ENCODE measurements around the gene WDFY2. TPM values are rescaled to one million over a fixed set of nuclear protein-coding genes. Genes with fewer than 3 reads are reported as not detected.

The WDFY2 gene
- total RNA-seq, 1 donor from 2014 or later: 4.5 TPM

GRCh38 chr13:51719394-51719793 lies 135.1 kb downstream of the WDFY2 start:
- intact Hi-C loops (cut with micrococcal nuclease): no loop called here
- no peak for DNase-seq

DNA sequence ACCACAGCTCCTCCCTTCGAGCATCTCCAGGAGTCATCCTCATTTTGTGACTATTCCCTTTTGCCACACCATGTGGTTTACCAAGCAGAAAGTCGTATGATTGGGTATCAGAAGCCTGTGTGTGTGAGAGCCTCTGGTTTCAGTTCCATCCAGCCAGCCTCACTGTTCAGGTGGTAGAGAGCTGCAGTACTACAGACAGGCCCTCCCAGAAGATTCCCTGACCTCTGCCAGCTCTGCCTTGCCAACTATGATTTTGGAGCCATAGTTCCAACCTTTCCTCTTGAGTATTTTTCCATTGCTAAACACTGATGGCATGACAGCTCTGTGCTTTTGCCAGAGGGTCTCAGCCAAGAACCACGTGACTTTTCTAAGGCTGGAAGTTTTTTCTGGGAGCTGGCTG lies 137.2 kb downstream of the WDFY2 start:
- Histone ChIP-seq H3K4me3 (no peak overlapping the region), H3K4me1 (peaks cover 51% of the 10 kb centered on the region), H3K27me3 (ENCODE audit: low read depth) (no peaks in the 10 kb centered on the region), H3K36me3 (no peaks in the 10 kb centered on the region), H3K27ac (replicated peaks) (peak overlapping the region; percentile 55), H3K9me3 (replicated peaks) (no peaks in the 10 kb centered on the region)
- TF ChIP-seq CTCF (IDR thresholded peaks at IDR 0.05; ENCODE audit: borderline replicate concordance): no peak
- DNase-seq: peak; percentile 34
- intact Hi-C loops (cut with micrococcal nuclease): loop anchor here (10.0 kb wide), 1 partner anchor 267 kb away; the partner anchor contains the start of gene INTS6

More at GRCh38 chr13:51719394-51719793, 135.1 kb downstream of the WDFY2 start:
- no peak for TF ChIP-seq CTCF (IDR thresholded peaks at IDR 0.05; ENCODE audit: borderline replicate concordance)
- Histone ChIP-seq H3K27me3 (ENCODE audit: low read depth) (no peaks in the 10 kb centered on the region), H3K9me3 (replicated peaks) (no peaks in the 10 kb centered on the region), H3K4me1 (peaks cover 42% of the 10 kb centered on the region), H3K36me3 (no peaks in the 10 kb centered on the region), H3K27ac (replicated peaks) (no peak overlapping the region), H3K4me3 (no peak overlapping the region)

DNA sequence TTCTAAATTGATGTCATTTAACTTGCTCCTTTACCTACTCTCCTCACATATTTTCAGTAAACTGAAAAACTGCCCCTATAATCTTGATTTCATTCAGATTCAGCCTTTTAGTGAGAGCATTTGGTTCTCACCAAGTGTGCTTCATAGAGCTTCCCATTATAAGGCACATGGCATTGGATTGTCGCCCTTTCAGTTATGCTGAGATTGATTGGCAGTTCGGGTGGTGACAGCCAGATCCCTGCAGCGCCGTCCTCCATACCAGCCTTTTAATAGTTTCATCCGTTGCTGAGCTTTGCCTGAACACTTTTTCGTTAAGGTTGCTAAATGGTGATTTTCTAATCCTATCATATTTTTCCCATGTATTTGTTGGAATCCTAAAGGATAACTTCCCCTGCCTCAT lies 139.3 kb downstream of the WDFY2 start:
- peak overlapping the region; percentile 22 for H3K27ac ChIP-seq (replicated peaks)
- no peak for DNase-seq
- intact Hi-C loops (cut with micrococcal nuclease): loop anchor here (10.0 kb wide), 1 partner anchor 269 kb away; the partner anchor contains the start of gene INTS6
- no peaks in the 10 kb centered on the region for H3K36me3 ChIP-seq
- peaks cover 66% of the 10 kb centered on the region for H3K4me1 ChIP-seq
- H3K4me3 ChIP-seq: no peak overlapping the region
- no peaks in the 10 kb centered on the region for H3K27me3 ChIP-seq (ENCODE audit: low read depth)
- TF ChIP-seq CTCF (IDR thresholded peaks at IDR 0.05; ENCODE audit: borderline replicate concordance): no peak
- H3K9me3 ChIP-seq (replicated peaks): no peaks in the 10 kb centered on the region

DNA sequence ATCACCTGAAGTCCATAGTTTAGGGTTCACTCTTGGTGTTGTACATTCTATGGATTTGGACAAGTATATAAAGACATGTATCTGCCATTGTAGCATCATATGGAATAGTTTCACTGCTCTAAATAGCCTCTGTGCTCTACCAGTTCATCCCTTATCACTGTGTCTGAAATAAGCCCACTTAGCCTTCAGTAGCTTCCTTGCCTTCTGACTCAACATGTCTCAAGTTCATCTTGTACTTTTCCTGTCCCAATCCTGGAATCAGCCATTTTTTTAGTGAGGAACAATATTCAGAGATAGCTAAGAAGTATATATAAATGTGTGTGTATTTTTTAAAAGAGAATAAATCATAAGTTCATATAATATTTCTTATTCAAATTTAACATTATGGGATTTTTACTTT lies 140.5 kb downstream of the WDFY2 start:
- H3K36me3 ChIP-seq: no peaks in the 10 kb centered on the region
- no peaks in the 10 kb centered on the region for H3K9me3 ChIP-seq (replicated peaks)
- DNase-seq: no peak
- intact Hi-C loops (cut with micrococcal nuclease): loop anchor here (10.0 kb wide), 1 partner anchor 270 kb away; the partner anchor contains the start of gene INTS6
- H3K4me3 ChIP-seq: no peak overlapping the region
- no peak overlapping the region for H3K27ac ChIP-seq (replicated peaks)
- no peak for TF ChIP-seq CTCF (IDR thresholded peaks at IDR 0.05; ENCODE audit: borderline replicate concordance)
- peaks cover 58% of the 10 kb centered on the region for H3K4me1 ChIP-seq
- no peaks in the 10 kb centered on the region for H3K27me3 ChIP-seq (ENCODE audit: low read depth)

- intact Hi-C loops (cut with micrococcal nuclease): loop anchor here (10.0 kb wide), 1 partner anchor 272 kb away; the partner anchor contains the start of gene INTS6
- no peak for TF ChIP-seq CTCF (IDR thresholded peaks at IDR 0.05; ENCODE audit: borderline replicate concordance)
- Histone ChIP-seq H3K27me3 (ENCODE audit: low read depth) (no peaks in the 10 kb centered on the region), H3K4me3 (no peak overlapping the region), H3K27ac (replicated peaks) (peak overlapping the region; percentile 50), H3K36me3 (no peaks in the 10 kb centered on the region), H3K4me1 (peaks cover 58% of the 10 kb centered on the region), H3K9me3 (replicated peaks) (no peaks in the 10 kb centered on the region)
- no peak for DNase-seq
Measured at GRCh38 chr13:51726446-51727193, 142.4 kb downstream of the WDFY2 start.

Measured in left ventricle myocardium inferior (tissue), 1 donor.